ENCODE data around the gene BANP. TPM values are rescaled to one million over a fixed set of nuclear protein-coding genes. Genes with fewer than 3 reads are reported as not detected.

BANP gene
- total RNA-seq, 1 donor from 2014 or later: 22.4 TPM

DNA sequence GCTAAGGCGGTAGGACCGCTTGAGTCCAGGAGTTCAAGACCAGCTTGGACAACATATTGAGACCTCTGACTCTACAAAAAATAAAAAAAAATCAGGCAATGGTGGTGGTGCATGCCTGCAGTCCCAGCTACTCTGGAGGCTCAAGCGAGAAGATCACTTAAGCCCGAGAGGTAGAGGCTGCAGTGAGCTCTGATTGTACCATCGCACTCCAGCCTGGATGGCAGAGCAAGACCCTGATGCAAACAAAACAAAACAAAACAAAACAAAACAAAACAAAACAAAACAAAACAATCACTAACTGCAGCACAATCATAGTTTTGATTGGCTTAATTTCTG lies 2.5 kb upstream of the BANP start:
- ATAC-seq (no peak), DNase-seq (ENCODE audit: low spot score) (no peak)

DNA sequence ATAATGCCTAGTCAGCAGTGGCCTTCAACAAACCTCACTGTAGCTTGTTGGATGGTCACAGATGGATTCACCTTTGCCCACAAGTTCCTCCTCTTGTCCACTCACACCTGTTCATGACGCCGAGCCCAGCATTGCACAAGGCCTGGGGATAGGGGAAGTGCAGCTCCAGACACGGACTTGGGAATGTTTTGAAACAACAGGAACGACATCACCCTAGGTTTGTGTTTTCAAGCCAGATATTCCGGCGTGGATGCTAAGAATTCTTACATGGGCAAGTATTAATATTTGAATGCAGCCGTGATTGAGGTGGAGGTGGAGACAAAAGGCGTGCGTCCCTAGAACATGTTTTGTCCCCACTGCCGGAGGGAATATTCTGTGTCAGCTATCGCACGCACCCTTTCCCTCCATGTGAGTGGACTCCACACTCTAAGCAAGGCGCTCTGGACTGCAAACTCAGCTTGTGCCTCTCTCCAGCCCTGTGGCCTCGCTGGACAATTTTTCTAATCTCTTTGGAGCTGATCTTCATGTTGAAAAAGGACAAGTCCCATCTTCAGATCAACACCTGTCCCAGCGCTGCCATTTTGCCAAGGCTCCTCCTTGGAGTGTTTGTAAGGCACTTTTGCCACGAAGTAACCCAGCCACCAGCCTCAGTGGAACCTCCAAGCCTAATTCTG lies 2.0 kb upstream of the BANP start:
- DNase-seq (ENCODE audit: low spot score): peak; percentile 93
- ATAC-seq: peak; percentile 38

DNA sequence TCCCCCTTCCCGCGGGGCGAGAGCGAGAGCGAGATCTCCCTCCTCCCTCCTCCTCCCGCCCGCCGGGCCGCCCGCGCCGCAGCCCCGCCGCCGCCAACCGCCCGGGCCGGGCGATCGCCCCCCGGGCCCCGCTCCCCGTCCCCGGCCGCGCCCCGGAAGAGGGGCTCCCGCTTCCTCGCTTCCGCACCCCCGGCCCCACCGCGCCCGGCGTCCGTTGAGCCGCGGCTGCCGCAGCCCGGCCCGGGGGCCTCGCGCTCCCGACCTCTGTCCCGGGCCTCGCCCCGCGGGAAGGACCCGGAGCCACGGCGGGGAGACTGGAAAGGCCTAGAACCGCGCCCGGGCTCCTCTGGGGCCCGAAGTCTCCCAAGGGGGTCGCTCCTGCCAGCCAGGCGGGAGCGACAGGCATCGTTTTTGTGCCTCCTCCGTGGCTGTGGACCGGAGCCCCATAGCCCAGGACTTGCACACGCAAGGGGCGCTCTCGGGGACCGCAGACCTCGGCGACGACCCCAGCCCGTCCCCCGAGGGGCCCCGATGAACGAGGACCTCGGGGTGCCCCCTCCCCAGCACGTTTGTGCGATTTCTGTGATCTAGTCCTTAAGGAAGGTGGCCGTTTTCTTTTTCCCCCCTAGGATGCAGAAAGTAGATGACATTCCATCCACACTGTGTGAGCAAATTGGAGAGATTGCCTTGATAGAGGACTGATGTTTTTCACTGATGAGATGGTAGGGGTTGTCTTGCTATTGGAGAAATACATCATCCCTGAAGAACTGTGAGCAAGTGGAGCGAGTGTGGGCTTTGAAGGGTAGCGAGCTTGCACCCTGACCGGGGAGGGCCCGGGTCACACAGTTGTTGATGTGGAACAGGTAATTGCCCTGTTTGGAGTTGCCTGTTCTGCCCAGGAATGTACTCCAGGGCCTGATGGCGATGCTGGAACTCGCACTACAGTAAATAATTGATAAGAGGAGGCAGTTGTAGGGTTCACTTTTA lies 611 bp downstream of the BANP start:
- ATAC-seq (no peak), DNase-seq (ENCODE audit: low spot score) (no peak)

DNA sequence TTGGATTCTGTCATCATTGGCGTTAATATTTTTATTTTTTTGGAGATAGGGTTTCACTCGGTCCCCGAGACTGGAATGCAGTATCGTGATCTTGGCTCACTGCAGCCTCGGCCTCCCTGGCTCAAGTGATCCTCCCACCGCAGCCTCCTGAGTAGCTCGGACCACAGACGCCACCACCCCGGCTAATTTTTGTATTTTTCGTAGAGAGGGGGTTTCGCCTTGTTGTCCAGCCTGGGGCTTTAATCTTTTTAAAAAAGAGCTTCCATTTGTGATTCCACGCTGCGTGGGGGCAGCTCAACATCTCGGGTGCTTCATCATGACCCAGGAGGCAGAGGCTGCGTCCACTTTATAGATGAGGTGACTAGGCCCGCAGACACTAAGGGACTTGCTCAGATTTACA lies 1.5 kb downstream of the BANP start:
- DNase-seq (ENCODE audit: low spot score): no peak
- no peak for ATAC-seq

DNA sequence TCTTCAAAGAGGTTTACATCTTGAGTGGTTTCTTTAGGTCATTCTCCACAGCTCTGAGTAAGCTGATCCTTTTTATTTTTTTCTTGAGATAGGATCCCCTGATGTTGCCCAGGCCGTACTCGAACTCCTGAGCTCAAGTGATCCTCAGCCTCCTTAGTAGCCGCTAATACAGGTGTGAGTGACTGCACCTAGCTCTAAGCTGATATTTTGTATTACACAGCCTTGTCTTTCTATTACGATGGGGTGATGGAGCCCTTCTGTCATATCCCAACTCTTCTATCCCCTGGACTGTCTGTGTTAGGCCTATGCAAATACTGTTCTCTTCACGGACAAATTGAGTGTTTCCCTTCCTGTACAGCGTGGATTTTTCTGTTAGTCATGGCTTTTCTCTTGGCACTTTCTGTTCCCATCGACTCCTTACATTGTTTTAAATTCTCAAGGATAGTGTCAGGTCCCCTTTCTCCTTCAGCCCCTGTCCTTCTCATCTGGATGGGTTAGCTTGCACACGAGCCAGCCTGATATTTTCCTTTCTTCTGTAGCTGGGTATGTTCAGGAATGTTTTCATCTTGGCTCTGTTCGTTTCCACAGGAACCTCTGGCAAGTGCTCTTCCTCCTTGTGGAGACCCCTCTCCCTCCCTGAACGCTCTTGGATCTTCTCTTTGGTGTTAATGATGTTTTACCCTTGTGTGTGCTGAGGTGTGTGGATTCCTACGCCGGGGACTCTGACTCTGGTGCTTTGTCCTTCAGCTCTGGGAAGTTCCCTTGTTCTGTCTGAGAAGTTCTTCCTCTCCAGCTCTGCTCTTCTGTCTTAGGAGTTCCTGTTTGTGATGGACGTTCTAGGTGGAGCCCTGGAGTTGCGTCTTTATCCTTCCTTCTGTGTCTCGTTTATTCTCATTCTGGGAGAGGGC lies 2.3 kb downstream of the BANP start:
- DNase-seq (ENCODE audit: low spot score) (no peak), ATAC-seq (no peak)

DNA sequence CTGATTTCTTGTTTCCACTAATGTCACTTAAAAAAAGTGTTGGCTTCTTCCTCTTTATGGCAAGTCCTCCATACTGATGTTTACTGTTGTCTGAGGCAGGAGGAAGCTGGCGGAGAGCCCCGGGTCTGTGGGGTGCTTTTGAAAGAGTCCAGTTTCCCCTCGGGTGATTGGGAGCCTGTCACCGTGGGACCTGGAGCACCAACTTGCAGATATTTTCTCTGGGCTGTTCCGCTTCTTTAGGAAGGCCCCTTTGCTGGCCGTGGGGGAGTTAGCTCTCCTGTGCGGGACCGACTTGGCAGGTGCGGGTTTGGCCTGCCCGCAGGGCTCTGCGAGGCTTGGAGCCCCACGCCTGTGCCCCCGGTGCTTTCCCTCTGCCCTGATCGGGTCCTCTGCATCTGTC lies 3.1 kb downstream of the BANP start:
- ATAC-seq (no peak), DNase-seq (ENCODE audit: low spot score) (no peak)

DNA sequence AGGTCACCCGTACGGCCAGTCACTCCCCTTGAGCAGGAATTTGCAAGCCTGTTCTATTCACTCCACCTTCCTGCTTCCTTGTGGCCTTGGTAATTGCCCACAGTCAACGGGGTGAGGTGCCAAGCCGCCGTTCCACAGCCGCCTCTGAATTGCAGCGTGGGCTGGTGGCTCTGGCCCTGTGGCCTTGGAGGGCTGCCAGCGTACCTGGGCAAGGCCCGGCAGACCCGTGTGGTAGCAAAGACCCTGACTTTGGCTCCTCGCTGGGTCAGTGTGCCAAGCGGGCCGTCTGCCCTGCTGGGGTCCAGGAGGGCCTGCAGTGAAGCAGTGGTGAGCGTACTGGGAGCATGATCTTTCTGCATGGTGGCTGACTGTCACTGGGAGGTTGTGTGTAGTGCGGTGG lies 3.6 kb downstream of the BANP start:
- no peak for ATAC-seq
- DNase-seq (ENCODE audit: low spot score): no peak

DNA sequence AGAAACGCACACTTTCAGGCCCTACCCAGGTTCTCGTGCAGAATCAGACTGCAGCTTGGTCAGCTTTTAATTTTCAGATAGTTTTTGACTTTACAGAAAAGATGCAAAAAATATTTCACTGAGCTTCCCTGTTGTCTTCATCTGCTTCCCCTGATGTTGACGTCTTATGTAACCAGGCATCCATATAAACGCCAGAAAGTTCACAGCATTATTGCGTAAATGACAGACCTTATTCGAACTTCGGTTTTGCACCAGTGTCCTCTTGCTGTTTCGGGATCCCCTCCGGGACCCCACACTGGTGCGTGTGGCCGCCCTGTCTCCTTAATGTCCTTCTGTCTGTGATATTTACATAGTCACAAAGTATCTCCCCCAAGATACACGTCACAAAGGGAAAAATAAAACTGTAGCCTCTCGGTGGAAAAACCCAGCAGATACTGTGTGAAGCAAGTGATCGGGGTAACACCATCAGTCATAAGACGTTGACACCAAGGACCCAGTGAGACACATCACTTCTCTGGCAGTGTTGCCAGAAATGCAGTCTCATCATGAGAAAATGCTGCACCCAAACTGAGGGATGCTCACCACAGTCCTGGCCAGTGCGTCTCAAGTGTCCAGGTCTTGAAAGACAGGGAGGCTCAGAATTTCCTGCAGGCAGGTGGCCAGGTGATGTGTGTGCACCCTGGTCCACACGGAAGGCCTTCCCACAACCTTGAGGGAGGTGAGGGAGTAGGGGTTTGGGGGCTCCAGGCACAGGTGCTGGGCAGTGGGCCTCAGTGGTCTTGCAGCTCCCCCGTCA lies 4.3 kb downstream of the BANP start:
- ATAC-seq (no peak), DNase-seq (ENCODE audit: low spot score) (peak; percentile 45)

DNA sequence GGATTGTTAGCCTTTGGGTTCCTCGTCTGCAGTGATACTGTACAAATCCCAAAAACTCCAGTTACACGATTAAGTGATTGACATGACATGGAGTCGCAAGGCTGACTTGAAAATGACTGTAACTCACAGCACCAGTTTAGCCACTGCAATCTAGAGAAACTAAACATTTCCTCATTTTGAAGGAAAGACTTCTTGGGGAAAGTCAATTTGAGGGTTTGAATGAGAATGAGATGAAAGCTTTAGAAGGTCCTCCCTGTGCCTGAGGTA lies 4.8 kb downstream of the BANP start:
- DNase-seq (ENCODE audit: low spot score) (no peak), ATAC-seq (no peak)

DNA sequence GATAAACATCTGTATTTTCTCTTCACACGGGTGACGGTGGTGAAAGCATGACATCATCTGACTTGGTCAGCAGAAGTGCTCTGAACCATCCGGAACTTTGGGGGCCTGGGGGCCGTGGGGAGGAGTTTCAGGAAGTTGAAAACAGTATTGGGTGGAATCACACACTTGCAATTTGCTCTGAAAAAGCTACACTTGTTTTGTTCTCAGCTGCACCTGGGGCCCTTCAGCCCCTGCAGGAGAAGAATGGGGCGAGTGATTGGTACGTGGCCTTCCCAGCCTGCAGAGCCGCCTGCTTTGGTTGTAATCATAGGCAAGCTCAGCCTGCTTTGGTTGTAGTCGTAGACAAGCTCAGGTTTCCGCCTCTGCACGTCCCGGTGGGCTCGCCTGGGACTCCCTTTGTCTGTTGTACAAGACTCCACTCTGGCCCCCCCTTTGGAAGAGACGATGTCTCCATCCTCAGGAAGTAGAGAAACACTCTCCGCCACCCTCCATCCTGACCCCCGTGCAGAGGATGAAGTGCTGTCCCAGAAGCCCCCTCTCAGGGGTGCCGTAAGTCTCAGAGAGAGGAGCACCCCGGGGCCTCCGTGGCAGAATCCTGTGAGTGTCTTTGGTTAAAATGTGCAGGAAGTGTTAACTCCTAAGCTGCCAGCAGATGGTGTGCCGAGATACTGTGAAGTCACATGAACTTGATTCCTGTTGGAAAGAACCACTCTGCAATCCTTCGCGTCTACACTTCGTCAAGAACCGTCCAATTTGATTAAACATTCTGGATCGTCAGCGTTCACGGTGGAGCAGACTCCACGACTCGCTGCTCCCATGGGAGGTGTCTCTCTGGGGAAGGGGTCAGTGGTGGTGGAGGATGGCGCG lies 5.4 kb downstream of the BANP start:
- ATAC-seq (no peak), DNase-seq (ENCODE audit: low spot score) (peak; percentile 43)

DNA sequence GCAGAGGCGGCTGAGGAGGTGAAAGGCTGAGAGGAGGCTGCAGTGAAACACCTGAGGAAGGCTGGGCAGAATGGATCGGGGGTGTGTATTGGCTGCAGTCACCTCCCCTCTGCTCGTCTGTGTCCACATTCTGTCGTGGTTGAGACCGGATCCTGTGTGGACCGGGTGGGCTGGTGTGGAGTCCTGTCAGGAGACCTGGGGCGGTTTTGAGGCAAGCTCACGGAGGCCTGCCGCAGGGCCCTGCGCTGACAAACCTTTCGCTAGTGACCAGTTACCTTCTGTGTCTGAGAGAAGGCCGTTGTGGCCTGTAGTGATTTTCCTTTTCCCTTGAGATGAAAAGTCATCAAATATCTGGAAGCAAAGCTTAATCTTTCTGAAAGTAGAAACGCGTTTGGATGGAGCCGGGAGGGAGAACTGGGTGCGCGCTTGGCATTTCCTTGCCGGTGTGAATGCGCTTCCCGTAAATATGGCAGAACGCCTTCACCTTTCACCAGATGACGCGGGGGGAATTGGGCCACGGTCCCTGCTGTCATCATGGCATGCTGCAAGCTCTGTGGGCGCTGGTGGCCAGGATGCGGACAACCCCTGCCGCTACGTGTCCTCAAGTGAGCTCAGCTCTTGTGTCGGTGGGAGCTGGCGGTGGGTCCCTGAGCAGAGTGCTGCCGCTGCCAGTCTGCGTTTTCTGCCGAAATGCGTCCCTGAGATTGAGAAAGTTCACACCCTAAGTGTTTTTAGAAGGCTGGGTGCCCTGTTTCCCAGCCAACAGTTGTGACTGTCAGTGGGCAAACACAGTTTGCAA lies 6.3 kb downstream of the BANP start:
- DNase-seq (ENCODE audit: low spot score) (no peak), ATAC-seq (no peak)

DNA sequence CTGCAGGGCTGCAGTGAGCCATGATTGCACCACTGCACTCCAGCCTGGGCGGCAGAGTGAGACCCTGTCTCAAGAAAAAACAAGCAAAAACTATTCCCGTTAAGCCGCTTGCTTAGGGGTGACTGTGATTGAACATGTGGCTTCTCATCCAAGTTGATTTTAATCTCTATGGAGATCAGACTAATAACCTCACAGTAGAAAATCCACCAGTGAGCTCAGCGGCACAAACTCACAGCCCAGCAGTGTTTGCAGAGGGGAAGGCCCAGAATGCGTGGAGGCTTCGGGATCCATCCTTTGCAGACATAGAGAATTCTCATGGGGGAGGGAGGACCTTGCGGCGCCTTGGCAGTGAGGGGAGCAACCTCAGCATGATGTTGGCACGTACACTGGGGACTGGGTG lies 7.4 kb downstream of the BANP start:
- DNase-seq (ENCODE audit: low spot score): no peak
- ATAC-seq: no peak

DNA sequence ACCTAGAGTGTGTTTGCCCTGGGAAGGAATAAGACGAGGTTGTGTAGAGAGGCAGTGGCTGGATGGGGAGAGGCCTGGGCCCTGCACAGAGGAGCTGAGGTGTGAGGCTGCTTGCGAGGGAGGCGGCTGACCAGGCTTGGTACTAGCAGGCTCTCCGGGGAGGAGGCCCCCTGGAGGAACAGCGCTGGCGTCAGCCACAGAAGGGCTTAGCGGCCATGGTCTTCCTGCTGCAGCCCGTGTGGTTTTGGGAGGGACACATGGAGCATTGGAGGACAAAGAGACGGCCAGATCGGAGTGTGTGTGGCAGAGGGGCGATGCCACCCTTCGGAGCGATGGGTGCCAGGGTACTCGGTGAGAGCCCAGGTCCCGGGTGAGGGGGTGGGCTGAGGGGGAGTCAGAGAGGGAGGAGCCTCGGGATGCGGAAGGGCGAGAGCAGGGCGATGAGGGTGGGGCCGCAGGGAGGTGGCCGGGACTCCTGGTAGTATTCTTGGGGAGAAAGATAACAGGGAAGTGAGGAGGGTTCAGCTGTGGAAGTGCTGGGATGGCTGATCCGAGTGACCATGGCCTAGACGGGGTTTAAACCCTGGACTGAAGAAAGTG lies 8.3 kb downstream of the BANP start:
- no peak for DNase-seq (ENCODE audit: low spot score)
- no peak for ATAC-seq

DNA sequence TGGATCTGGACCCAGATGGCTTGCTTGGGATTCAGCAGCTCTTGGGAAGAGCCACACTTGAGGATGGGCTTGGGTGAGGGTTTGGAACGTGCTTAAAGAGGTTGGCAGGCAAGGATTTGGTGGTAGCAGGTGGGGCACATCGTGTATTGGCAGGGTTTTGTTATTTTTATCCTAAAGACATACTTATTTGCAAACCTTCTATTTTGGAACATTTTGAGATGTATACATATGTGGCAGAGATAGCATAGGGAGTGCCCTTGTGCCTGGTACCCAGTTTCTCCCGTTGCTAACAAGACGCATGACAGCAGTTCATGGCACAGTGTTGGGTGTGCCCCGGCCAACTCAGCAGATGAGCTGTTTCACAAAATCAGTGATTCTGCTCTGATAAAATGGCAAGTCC lies 9.1 kb downstream of the BANP start:
- DNase-seq (ENCODE audit: low spot score) (no peak), ATAC-seq (no peak)

DNA sequence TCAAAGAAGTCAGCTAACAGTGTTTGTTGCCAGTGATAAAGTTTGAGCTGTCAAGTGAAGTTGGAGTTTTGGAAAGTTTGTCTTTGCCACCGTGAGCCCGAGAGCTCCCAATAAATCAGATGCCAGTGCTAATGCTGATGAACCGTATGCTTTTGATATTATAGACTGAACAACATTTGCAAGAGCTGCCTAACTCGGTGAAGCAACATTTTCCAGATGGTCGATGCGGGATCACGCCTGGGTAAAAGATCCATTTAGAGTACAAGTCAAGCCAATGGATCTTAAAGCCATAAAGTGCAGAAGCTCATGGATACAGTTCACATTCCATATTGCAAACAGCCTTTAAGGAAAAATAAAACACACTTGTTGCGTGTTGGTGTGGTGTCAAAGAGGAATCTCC lies 9.6 kb downstream of the BANP start:
- ATAC-seq (no peak), DNase-seq (ENCODE audit: low spot score) (no peak)

DNA sequence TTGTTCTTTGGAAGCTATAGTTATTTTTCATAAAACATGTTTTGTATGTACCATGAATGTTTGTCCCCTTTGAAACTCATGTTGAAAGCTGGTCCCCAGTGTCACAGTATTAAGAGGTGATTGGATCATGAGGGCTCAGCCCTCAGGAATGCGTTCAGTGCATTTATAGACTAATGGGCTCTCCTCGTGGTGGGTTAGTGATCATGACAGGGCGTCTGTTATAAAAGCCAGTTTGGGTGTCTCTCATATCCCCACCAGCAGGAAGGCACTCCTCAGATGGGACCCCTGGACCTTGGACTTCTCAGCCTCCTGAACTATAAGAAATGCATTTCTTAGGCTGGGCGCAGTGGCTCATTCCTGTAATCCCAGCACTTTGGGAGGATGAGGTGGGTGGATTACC lies 10.4 kb downstream of the BANP start:
- no peak for DNase-seq (ENCODE audit: low spot score)
- no peak for ATAC-seq

DNA sequence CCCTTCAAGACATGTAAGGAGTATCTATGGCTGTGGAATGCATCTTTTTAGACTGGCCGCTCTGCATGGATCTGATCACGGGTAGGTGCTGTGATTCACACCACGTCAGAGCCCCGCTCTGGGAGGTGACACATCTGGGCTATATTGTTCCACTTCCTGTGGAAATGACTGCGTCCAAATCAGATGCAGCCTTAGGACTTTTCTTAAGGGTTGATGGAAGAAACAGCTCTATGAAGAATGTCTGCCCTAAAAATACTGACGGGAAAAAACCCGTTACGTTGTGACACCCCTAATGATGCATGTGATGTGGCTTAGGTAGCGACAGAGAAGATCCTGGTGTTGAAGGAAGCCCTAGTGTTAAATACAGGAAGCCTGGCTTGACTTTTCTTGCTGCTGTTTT lies 12.2 kb downstream of the BANP start:
- DNase-seq (ENCODE audit: low spot score) (no peak), ATAC-seq (no peak)

DNA sequence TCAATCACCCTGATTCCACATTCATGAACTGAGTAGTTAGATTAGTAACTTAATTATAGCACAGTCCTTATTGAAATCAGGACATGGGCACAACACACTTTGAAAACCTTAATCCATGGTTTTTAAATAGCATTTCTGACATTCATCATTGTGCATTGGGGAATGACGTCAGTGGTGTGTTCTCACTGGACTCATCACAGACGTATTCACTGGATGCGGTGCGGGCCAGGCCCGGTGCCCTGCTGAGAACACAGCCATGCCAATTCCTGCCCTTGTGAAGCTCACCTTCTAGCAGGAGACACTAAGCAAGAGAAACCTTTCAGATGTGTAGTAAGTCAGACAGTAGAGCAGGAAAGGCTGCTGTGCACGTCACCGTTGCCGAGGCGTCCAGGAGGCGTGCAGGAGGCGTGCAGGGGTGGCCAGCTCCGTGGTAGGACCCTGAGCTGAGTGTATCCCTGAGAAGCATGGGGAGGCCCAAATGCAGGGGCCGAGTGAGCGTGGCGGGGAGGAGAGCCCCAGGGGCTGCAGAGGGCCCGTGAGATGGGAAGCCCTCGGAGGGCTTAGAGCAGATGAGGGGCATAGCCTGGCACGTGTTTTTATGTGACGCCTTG lies 12.9 kb downstream of the BANP start:
- DNase-seq (ENCODE audit: low spot score) (no peak), ATAC-seq (no peak)

All from left lobe of liver (tissue), 2 donors.